ENCODE results near the gene PRKCSH. TPM values are rescaled to one million over a fixed set of nuclear protein-coding genes. Genes with fewer than 3 reads are reported as not detected.

The PRKCSH gene
- total RNA-seq, 1 experiment from 2014 or later: 257 TPM

DNA sequence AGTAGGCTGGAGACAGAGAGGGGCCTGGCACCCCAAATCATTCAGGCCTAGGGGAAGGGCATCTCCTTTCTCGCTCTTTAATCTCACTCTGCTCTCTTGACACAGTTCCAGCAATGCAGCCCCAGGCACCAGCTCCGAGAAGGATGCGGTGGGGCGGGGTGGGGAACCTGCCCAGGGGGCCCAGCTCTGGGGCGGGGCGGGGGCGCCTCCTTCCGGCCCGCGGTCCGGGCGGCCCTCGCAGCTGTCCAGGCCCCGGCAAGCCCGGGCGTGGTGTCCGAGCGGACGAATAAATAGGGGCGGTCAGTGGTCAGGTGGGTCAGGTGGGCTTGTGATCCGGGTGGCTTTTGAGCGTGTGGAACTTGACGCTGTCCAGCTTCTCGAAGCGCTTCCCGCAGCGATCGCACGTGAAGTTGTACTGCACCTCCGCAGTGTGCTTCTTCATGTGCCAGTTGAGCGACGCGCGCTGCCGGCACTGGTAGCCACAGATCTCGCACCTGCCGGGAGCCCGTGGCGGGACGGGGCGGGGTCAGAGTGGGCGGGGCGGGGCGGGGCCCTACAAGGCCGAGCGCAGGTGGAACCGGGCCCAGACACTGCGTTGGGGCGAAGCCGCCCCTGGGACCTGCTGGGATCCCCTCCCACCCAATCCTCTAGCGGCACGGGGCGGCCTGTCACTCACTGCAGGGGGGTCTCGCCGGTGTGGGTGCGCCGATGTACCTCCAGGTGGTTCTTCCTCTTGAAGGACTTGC is 48.1 kb downstream of the PRKCSH start:
- TF ChIP-seq, protein P1, sequence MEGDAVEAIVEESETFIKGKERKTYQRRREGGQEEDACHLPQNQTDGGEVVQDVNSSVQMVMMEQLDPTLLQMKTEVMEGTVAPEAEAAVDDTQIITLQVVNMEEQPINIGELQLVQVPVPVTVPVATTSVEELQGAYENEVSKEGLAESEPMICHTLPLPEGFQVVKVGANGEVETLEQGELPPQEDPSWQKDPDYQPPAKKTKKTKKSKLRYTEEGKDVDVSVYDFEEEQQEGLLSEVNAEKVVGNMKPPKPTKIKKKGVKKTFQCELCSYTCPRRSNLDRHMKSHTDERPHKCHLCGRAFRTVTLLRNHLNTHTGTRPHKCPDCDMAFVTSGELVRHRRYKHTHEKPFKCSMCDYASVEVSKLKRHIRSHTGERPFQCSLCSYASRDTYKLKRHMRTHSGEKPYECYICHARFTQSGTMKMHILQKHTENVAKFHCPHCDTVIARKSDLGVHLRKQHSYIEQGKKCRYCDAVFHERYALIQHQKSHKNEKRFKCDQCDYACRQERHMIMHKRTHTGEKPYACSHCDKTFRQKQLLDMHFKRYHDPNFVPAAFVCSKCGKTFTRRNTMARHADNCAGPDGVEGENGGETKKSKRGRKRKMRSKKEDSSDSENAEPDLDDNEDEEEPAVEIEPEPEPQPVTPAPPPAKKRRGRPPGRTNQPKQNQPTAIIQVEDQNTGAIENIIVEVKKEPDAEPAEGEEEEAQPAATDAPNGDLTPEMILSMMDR (IDR thresholded peaks at IDR 0.05; ENCODE audit: unreplicated experiment): no peak
- Mint-ChIP-seq H3K4me1 (ENCODE audit: insufficient read depth, unreplicated experiment) (peaks cover 6% of the 10 kb centered on the region), H3K27ac (ENCODE audit: low read depth, unreplicated experiment) (no peak overlapping the region), H3K36me3 (ENCODE audit: insufficient read depth, unreplicated experiment) (no peaks in the 10 kb centered on the region), H3K27me3 (ENCODE audit: insufficient read depth, unreplicated experiment) (no peaks in the 10 kb centered on the region), H3K4me3 (ENCODE audit: unreplicated experiment) (no peak overlapping the region), H3K9me3 (ENCODE audit: unreplicated experiment) (no peaks in the 10 kb centered on the region)
- POLR2A ChIA-PET: interaction anchor here (0.6 to 1.4 kb wide), 4 partner anchors 48 to 202 kb away, joined by 3 to 6 read pairs (median 4); partner anchors contain the start of genes ODAD3 and PRKCSH
- no TSS peak for BruUV-seq (replicated peaks)
- DNase-seq (ENCODE audit: unreplicated experiment): no peak
- intact Hi-C loops (cut with micrococcal nuclease): no loop called here
- CTCF ChIA-PET: interaction anchor here (0.5 to 2.5 kb wide), 28 partner anchors 11 to 1522 kb away, joined by 3 to 12 read pairs (median 4); partner anchors contain the start of gene EPOR

DNA sequence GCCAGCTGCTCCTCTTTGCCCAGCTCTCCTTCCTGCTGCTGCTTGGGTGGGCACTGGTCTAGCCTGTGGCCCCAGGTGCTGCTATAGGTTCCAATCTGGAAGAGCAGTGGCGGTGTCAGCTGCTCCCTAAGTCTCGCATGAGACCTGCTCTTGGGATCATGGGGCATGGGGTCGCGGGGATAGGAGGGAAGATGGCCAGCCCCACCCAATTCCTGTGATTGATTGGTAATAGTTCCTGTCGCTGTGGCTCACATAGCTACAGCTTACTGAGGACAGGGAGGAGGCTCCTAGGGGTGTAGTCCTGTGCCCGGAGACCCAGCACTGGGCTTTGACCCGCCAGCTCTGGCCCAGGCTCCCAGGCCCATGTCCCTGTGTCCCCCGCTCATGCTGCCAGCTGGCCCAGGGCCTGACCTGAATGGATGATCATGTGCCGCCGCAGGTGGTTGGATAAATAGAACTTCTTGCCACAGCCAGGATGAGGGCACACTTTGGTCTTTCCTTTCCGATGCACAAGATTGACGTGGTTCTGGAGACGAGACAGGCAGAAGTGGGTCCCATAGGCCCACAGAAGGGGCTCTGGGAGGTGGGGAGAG is 49.9 kb downstream of the PRKCSH start:
- DNase-seq (ENCODE audit: unreplicated experiment): no peak
- ChIA-PET POLR2A (interaction anchor here (0.6 to 1.0 kb wide), 2 partner anchors 49 to 50 kb away, joined by 3 to 4 read pairs; partner anchors contain the start of genes ODAD3 and PRKCSH), CTCF (interaction anchor here (0.5 to 1.7 kb wide), 9 partner anchors 10 to 490 kb away, joined by 3 to 4 read pairs (median 3); partner anchors contain the start of genes ODAD3 and PRKCSH)
- TF ChIP-seq, protein P1 (IDR thresholded peaks at IDR 0.05; ENCODE audit: unreplicated experiment): no peak
- intact Hi-C loops (cut with micrococcal nuclease): no loop called here
- Mint-ChIP-seq H3K9me3 (ENCODE audit: unreplicated experiment) (no peaks in the 10 kb centered on the region), H3K27ac (ENCODE audit: low read depth, unreplicated experiment) (no peak overlapping the region), H3K4me3 (ENCODE audit: unreplicated experiment) (no peak overlapping the region), H3K27me3 (ENCODE audit: insufficient read depth, unreplicated experiment) (no peaks in the 10 kb centered on the region), H3K36me3 (ENCODE audit: insufficient read depth, unreplicated experiment) (no peaks in the 10 kb centered on the region), H3K4me1 (ENCODE audit: insufficient read depth, unreplicated experiment) (peaks cover 6% of the 10 kb centered on the region)
- no TSS peak for BruUV-seq (replicated peaks)

DNA sequence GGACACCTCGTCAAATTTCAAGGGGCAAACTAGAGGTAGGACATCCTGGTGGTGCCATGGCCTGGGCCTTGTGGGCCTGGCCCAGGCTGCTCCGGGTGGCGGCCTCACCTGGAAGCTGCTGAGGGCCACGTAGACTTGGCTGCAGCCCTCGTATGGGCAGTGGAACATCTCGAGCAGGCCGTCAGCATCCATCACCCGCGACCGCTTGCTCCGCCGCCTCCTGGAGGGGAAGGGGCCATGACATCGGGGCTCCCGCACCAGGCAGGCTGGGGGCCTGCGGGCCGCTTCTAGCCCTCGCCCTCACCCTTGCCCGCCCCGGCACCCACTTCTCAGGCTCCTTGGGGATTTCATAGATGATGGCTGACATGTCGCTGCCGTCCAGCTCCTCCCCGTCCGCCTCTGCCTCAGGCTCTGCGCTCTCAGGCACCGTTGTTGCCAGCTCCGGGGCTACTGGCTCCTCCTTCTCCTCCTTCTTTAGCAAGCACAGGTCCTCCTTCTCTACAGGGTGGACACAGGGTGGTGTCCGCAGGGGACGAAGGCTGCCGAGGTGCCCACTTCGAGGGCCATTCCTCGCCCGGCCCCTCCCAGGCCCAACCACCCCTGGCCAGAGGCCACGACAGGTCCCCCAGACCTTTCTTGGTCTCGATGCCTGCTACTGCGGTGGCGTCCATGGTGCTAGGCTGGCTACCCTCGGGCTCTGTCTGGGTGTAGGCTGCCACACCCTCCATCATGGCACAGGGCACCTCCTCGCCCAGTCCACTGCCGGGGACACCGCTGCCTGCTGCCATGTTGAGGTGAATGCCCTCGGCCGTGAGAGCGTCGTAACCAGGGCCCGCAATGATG is 51.4 kb downstream of the PRKCSH start:
- TF ChIP-seq, protein P1 (IDR thresholded peaks at IDR 0.05; ENCODE audit: unreplicated experiment): no peak
- Mint-ChIP-seq H3K27ac (ENCODE audit: low read depth, unreplicated experiment) (no peak overlapping the region), H3K36me3 (ENCODE audit: insufficient read depth, unreplicated experiment) (no peaks in the 10 kb centered on the region), H3K4me3 (ENCODE audit: unreplicated experiment) (no peak overlapping the region), H3K9me3 (ENCODE audit: unreplicated experiment) (no peaks in the 10 kb centered on the region), H3K4me1 (ENCODE audit: insufficient read depth, unreplicated experiment) (peaks cover 6% of the 10 kb centered on the region), H3K27me3 (ENCODE audit: insufficient read depth, unreplicated experiment) (no peaks in the 10 kb centered on the region)
- DNase-seq (ENCODE audit: unreplicated experiment): no peak
- BruUV-seq (replicated peaks): no TSS peak
- ChIA-PET CTCF (interaction anchor here (1.4 kb wide), 1 partner anchor 52 kb away, joined by 3 read pairs; the partner anchor contains the start of genes ODAD3 and PRKCSH), POLR2A (interaction anchor here (1.2 kb wide), 1 partner anchor 10 kb away, joined by 4 read pairs; no protein-coding TSS in a partner anchor)
- intact Hi-C loops (cut with micrococcal nuclease): no loop called here

Measured in MCF 10A (cell line).